H4 (cell line): Measurements from ENCODE around the gene HMSD. TPM values are rescaled to one million over a fixed set of nuclear protein-coding genes. Genes with fewer than 3 reads are reported as not detected.

Experiments
- DNase-seq: peaks from one replicate; pipeline ENCODE4 v3.0.0-alpha.2; 2015; ENCODE audit warnings: low spot score
- total RNA-seq: library from RNA; depleted of rRNA; stranded (reverse); fragments of >200 nt; shearing (Covaris generic); gene quantifications from 2 replicates; pipeline ENCODE4 v1.2.3, GENCODE V29; 2014; rRNA removed

HMSD gene
- total RNA-seq, 1 experiment from 2014 or later, result 0.12 TPM

DNA sequence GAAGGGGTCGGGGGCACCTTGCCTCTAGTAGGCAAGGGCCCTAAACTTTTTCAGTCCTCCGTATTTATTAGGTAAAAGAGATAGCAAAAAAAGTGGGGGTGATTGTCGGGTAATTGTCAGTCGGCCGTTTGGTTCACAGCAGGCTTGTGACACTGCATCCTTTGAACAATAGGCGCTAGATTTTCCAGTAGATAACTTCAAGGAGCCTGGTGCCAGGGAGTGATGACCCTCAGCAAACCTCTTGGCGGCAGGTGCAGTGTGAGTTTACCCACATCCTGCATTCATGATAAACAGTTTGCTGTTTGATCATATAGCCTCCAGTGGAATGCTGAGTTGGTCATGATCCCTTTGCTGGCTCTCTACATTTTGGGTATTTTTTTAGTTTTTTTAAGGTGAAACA is 43.6 kb downstream of the HMSD start:
- DNase-seq, result no peak

GRCh38 chr18:63994783-63995399 is 45.8 kb downstream of the HMSD start:
- DNase-seq, result peak; percentile 61

GRCh38 chr18:63997041-63997440 is 47.9 kb downstream of the HMSD start:
- no peak for DNase-seq

- DNase-seq, result no peak
These were observed 48.5 kb downstream of the HMSD start for GRCh38 chr18:63997606-63998005.

GRCh38 chr18:63999871-64000270 is 50.8 kb downstream of the HMSD start:
- DNase-seq, result no peak

- no peak for DNase-seq
These were observed 53.5 kb downstream of the HMSD start for GRCh38 chr18:64002581-64002980.

DNA sequence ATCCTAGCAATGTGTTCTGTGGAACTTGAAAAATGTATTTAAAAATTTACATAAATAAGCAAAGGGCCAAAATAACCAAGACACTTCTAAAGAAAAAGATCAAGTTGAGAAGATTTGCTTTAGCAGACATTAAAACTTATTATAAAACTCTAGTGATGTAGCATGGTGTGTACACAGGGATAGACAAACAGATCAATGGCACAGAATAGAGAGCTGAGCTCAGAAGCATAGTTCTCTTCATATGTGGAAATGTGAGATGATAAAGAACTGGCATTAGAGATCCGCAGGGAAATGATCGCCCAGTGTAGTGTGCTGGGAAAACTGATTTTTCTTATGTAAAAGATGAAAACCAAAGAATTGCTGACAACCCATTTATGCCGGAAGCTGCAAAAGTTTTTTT is 60.2 kb downstream of the HMSD start:
- DNase-seq, result no peak

Other genes starting within 250 kb of the HMSD start
- gene SERPINB11, start 246.3 kb upstream of the HMSD start, total RNA-seq, result not detected in 2 replicates
- 1.3 TPM in 1 of 2 replicates, not detected in the other for gene SERPINB7, start 173.9 kb upstream of the HMSD start, total RNA-seq
- 0.39 and 1.0 TPM in 2 replicates for gene SERPINB2, start 61.6 kb upstream of the HMSD start, total RNA-seq
- gene SERPINB10, start 41.3 kb upstream of the HMSD start, total RNA-seq, result 1.0 TPM in 1 of 2 replicates, not detected in the other
- gene SERPINB8, start 20.8 kb downstream of the HMSD start, total RNA-seq, result 7.8 and 9.2 TPM in 2 replicates
- gene LINC00305, start 199.8 kb downstream of the HMSD start, total RNA-seq, result not detected in 2 replicates